ENCODE measurements around the gene GCG. TPM values are rescaled to one million over a fixed set of nuclear protein-coding genes. Genes with fewer than 3 reads are reported as not detected.

Gene GCG
- total RNA-seq, 1 experiment from 2014 or later = 0.31 TPM

GRCh38 chr2:162107361-162107901, 44.6 kb downstream of the GCG start:
- Histone ChIP-seq H3K4me3 (ENCODE audit: low read depth in 2 of 2, low read length in 2 of 2) (no peak overlapping the region), H3K36me3 (ENCODE audit: control insufficient read depth, insufficient read depth, low read length) (no peaks in the 10 kb centered on the region), H3K4me1 (ENCODE audit: control insufficient read depth, insufficient read depth, low read length) (no peaks in the 10 kb centered on the region), H3K27me3 (ENCODE audit: control insufficient read depth, insufficient read depth, low read length) (no peaks in the 10 kb centered on the region), H3K9me3 (ENCODE audit: control insufficient read depth, insufficient read depth, low read depth, low read length) (no peaks in the 10 kb centered on the region), H3K27ac (ENCODE audit: low read length) (no peak overlapping the region)
- ChIA-PET POLR2A (no interaction called here), CTCF (no interaction called here)
- ATAC-seq (no peak), DNase-seq (ENCODE audit: low read depth, low spot score) (no peak)
- in situ Hi-C loops (cut with HindIII; ENCODE audit: low pct_unique_long_range_greater_than_20kb, low sequenced_read_pairs) = no loop called here
- BruUV-seq (replicated peaks) = no TSS peak
- intact Hi-C loops (cut with micrococcal nuclease; ENCODE audit: unreplicated experiment) = no loop called here
- TF ChIP-seq CTCF (IDR thresholded peaks at IDR 0.05) (no peak), REST (IDR thresholded peaks at IDR 0.05; ENCODE audit: insufficient read depth in 1 of 2, low read depth in 2 of 2, low read length in 1 of 2) (no peak), SIN3A (IDR thresholded peaks at IDR 0.05; ENCODE audit: borderline replicate concordance, insufficient read depth, low read depth, low read length) (no peak), TCF7L2 (IDR thresholded peaks at IDR 0.05; ENCODE audit: low read depth, low read length) (no peak), POLR2AphosphoS5 (IDR thresholded peaks at IDR 0.05; ENCODE audit: low read depth, low read length) (no peak)

DNA sequence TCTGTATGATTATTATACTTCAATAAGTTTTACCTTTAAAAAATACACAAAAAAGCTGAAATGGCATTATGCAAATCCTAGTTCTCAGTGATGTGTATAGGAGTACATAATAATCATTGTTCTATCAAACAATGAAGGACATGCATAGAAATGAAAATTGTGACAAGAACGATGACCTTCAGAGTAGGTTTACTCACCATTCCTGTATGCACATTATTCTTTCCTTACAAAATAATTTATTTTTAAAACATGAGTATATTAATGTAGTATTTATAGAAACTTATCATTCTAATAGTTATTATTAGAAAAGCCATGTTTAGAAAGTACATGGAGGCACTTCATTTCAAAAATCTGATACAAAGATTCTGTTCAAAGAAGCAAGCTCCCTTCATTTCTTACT, 45.3 kb downstream of the GCG start:
- Histone ChIP-seq H3K27ac (ENCODE audit: low read length) (no peak overlapping the region), H3K4me1 (ENCODE audit: control insufficient read depth, insufficient read depth, low read length) (no peaks in the 10 kb centered on the region), H3K9me3 (ENCODE audit: control insufficient read depth, insufficient read depth, low read depth, low read length) (no peaks in the 10 kb centered on the region), H3K27me3 (ENCODE audit: control insufficient read depth, insufficient read depth, low read length) (no peaks in the 10 kb centered on the region), H3K4me3 (ENCODE audit: low read depth in 2 of 2, low read length in 2 of 2) (no peak overlapping the region), H3K36me3 (ENCODE audit: control insufficient read depth, insufficient read depth, low read length) (no peaks in the 10 kb centered on the region)
- no peak for TF ChIP-seq REST (IDR thresholded peaks at IDR 0.05; ENCODE audit: insufficient read depth in 1 of 2, low read depth in 2 of 2, low read length in 1 of 2)
- no peak for TF ChIP-seq POLR2AphosphoS5 (IDR thresholded peaks at IDR 0.05; ENCODE audit: low read depth, low read length)
- no peak for TF ChIP-seq TCF7L2 (IDR thresholded peaks at IDR 0.05; ENCODE audit: low read depth, low read length)
- no peak for TF ChIP-seq CTCF (IDR thresholded peaks at IDR 0.05)
- no peak for TF ChIP-seq SIN3A (IDR thresholded peaks at IDR 0.05; ENCODE audit: borderline replicate concordance, insufficient read depth, low read depth, low read length)
- POLR2A ChIA-PET = no interaction called here
- BruUV-seq (replicated peaks) = no TSS peak
- ATAC-seq = no peak
- CTCF ChIA-PET = no interaction called here
- no peak for DNase-seq (ENCODE audit: low read depth, low spot score)
- intact Hi-C loops (cut with micrococcal nuclease; ENCODE audit: unreplicated experiment) = no loop called here
- in situ Hi-C loops (cut with HindIII; ENCODE audit: low pct_unique_long_range_greater_than_20kb, low sequenced_read_pairs) = no loop called here

Data from Panc1 (cell line).